Astrocyte of the hippocampus (primary cell): ENCODE results near the gene RSPH3.

Experiments
- DNase-seq: peaks from one replicate; pipeline ENCODE4 v3.0.0; 2011; ENCODE audit warnings: low read depth, low spot score

Gene RSPH3

DNA sequence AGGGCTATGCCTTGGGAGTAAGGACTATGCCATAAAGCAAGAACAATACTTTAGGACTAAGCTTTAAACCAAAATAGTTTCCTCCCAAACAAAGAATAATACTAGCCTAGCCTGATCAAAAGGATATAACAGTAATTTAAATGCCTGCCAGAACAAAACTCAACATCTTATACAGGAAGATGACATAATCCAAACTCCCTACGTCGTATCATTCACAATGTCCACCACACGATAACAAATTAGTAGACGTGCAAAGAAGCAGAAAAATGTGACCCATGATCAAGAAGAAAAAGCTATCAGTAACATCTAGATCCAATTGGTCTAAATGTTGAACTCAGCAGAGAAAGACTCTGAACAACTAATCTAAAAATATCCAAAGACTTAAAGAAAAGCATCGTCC, 65.8 kb downstream of the RSPH3 start:
- DNase-seq, result no peak

DNA sequence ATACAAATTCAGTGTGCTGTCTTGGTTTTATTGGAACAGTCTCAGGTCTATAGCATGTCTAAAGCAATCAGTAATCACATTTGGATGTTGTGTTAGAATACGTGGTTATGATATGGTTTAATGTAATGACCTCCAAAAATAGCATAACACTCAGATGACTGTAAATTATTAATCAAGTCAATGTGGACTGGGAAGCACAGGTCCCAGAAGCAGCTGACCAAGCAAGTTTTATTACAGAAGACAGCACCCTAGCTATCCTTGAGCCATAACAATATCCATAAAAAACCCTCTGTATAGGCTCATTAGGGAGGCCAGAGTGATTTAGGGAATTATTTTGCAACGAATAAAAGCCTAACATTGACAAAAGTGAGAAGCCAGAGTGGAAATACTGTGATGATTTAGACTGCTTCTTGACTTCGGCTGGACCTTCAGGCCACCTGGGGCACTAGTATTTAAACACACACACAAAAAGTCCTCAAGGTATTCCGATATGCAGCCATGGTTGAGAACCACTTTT, 66.9 kb downstream of the RSPH3 start:
- DNase-seq, result no peak

DNA sequence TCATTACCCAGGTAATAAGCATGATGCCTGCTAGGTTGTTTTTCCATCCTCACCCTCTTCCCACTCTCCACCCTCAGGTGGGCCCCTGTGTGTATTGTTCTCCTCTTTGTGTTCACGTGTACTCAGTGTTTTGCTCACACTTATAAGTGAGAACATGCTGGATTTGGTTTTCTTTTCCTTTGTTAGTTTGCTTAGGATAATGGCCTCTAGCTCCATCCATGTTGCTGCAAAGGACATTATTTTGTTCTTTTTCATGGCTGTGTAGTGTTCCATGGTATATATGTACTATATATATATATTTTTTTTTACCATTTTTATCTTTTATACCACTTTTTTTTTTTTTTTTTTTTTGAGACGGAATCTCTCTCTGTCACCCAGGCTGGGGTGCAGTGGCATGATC, 71.9 kb downstream of the RSPH3 start:
- DNase-seq, result no peak

DNA sequence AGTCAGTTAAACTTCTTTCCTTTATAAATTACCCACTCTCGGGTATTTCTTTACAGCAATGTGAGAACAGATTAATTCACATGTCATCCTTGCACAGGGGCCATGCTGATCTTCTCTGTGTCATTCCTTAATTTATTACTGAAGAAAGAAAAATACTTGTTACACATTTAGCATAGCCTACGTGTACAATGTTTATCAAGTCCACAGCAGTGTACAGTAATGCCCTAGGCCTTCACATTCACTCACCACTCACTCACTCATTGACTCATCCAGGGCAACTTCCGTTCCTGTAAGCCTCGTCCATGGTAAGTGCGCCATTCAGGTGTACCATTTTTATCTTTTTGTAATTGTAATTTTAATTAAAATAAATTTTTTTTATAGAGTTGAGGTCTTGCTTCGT, 73.6 kb downstream of the RSPH3 start:
- peak; percentile 42 for DNase-seq

DNA sequence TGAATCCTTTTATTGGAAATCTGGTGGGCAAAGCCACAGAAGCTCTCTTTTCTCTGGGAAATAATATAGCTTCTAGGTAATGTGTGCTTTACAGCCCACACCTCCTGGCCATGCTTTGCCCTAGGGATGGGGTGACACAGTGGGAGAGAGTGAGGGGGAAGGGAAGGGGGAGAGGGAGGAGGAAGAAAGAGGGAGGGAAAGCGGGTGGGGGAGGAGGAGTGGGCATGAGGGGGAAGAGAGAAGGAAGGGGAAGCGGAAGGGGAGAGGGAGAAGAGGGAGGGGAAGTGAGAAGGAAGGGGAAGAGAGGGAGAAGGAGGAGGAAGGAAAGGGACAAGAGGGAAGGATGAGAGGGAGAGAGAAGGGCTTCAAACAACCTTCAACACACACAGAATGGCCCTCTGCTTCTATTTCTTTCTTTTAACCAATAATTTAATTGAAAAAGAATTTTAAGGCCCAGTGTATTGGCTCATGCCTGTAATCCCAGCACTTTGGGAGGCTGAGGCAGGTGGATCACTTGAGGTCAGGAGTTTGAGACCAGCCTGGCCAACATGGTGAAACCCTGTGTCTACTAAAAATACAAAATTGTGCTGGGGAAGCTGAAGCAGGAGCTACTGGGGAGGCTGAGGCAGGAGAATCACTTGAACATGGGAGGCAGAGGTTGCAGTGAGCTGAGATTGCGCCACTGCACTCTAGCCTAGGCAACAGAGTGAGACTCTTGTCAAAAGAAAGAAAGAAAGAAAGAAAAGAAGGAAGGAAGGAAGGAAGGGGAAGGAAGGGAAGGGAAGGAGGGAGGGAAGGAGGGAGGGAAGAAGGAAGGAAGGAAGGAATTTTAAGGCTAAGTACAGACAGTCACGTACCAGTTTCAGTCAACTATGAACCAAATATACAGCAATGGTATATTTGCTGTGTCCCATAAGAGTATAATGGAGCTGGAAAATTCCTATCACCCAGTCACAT, 75.2 kb downstream of the RSPH3 start:
- no peak for DNase-seq

DNA sequence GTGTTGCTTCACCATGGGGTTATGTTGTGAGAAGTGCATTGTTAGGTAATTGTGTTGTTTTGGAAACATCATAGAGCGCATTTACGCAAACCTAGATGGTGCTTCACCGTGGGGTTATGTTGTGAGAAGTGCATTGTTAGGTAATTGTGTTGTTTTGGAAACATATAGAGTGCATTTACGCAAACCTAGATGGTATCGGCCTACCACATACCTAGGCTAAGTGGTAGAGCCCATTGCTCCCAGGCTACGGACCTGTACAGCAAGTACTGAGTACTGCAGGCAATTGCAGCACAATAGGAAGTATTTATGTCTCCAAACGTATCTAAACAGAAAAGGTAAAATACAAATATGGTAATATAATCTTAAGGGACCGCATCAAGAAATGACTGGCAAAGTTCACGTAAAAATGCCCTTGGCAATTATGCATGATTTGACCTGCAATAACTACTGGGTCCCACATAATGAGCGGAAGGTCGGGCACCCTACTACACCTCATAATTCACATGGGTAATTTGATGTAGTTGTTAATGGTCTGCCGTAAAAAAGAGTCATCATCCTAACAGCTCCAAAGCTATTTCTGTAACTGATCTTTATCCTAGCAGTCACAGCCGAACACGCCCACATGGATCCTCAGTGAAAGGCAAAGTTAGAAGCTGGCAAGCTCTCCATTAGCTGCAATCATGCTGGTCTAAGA, 76.0 kb downstream of the RSPH3 start:
- no peak for DNase-seq
